Epithelial cell of esophagus (primary cell): ENCODE data around the gene NDUFA6.
A peak's percentile ranks its signal among the peaks of the same experiment; 100 is the strongest.

Experiments used
- DNase-seq: peaks from one replicate; pipeline ENCODE4 v3.0.0; 2010; ENCODE audit warnings: low read depth
- H3K4me3 ChIP-seq: 2 replicates; pipeline ENCODE4 v1.5.1; 2011; ENCODE audit warnings: mild to moderate bottlenecking, low read length, control low read depth
- TF ChIP-seq, protein P1 (sequence below): IDR thresholded peaks from 2 replicates; pipeline ENCODE4 v1.5.1; 2011; ENCODE audit warnings: low read depth, mild to moderate bottlenecking, low read length, control low read depth, inconsistent platforms; ENCODE audit not compliant: insufficient read depth; ENCODE audit errors: missing control alignments

The NDUFA6 gene

DNA sequence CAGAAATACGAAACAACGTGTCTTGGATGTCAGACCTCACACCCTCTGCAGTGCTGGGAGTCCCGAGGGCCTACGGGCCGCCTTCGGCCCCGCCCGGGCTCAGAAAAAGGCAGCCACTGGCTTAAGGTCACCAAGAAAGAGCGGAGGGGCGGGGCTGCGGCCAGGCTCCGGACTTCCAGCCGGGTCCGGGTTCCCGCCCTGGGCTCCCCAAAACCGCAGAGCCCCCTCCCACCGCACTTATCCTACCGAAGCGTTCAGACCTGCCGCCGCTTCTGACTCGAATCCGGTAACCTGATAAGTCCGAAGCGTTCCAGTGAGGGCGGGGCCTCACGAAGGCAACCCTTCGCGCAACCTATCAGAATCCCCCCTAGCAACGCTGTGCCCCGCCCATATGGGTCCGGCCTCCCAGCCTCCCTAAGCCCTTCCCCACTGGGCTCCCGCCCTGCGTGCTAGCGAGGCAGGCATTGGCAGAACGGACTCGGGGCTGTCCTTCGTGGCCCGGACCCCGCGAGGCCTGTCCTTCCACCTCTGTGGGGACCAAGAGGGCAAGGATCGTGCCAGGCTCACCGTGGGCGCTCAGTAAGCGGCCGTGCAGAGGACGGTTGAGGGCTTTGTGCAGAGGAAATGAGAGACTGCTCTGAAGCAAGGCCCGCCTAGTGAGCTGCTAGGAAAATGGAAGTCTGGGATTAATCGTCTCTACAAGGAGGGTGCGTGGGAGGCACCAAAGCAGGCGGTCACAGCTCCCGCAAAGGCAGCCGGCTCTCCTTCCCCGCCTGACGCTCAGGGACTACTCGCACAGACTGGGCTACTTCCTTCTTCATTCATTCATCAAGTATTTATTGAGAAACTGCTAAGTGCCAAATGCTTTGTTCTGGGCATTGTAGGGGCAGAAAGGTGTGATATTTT is 19.8 kb downstream of the NDUFA6 start, which contains the start of gene NAGA:
NAGA (minus strand) TSS at position 296 of the 906 bp plus-strand sequence. CDS start 515 bp downstream, outside the sequence.
- TF ChIP-seq, protein P1, sequence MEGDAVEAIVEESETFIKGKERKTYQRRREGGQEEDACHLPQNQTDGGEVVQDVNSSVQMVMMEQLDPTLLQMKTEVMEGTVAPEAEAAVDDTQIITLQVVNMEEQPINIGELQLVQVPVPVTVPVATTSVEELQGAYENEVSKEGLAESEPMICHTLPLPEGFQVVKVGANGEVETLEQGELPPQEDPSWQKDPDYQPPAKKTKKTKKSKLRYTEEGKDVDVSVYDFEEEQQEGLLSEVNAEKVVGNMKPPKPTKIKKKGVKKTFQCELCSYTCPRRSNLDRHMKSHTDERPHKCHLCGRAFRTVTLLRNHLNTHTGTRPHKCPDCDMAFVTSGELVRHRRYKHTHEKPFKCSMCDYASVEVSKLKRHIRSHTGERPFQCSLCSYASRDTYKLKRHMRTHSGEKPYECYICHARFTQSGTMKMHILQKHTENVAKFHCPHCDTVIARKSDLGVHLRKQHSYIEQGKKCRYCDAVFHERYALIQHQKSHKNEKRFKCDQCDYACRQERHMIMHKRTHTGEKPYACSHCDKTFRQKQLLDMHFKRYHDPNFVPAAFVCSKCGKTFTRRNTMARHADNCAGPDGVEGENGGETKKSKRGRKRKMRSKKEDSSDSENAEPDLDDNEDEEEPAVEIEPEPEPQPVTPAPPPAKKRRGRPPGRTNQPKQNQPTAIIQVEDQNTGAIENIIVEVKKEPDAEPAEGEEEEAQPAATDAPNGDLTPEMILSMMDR, result no peak
- DNase-seq, result peak; percentile 97
- peak within 1 kb of the TSS; percentile 59 for H3K4me3 ChIP-seq

DNA sequence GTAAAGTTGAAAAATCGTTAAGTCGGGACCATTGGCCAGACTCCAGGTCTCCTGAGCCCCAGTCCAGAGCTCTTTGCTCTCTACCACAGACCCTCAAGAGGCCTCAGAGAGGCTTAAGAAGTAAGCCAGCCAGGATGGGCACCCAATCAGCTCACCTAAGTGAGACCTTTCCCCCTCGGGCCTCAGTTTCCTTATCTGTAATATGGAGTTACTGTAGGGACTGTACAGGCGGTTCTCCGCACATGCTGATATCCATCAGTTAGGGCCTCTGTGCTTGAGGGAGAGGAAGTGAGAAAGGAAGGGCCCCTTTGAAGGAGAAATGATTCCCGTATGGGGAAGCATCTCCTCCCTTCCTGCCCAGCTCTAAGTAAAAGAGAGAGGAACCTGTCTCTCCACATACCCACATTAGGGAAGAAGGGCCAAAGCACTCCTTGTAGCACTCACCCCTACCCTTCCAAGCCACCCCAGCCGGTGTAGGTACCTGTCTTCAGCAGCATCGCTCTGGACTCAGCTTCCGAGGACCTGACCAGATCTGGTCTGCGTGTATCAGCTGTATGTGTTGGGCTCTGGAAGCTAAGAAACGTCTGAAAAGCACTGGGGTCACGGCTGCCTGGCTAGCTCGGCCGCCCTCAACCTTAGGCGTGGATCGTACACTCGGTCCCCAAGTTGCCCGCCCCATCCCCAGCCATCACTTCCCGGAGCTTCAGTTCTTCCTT is 20.6 kb downstream of the NDUFA6 start:
- peak overlapping the region; percentile 59 for H3K4me3 ChIP-seq
- DNase-seq, result no peak
- TF ChIP-seq, protein P1, result no peak

DNA sequence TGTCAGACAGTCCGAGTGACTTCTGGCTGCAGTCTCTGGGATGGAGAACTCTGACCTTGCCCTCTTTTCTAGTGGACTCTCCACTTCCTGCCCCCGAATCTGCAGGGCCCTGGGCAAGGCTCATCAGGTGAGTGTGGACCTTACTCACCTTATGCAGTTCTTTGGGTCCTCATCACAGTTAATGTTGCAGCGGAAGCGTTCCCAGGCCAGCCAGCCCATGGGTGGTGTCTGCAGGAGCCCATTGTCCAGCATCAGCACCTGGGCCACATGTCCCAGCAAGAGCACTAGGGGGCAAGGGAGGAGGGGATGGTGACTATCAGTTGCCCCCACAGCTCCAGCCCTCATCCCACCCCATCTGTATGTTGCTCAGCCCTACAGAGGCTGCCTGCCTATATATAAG is 22.3 kb downstream of the NDUFA6 start:
- no peak for DNase-seq
- H3K4me3 ChIP-seq, result no peak overlapping the region
- TF ChIP-seq, protein P1, result no peak

DNA sequence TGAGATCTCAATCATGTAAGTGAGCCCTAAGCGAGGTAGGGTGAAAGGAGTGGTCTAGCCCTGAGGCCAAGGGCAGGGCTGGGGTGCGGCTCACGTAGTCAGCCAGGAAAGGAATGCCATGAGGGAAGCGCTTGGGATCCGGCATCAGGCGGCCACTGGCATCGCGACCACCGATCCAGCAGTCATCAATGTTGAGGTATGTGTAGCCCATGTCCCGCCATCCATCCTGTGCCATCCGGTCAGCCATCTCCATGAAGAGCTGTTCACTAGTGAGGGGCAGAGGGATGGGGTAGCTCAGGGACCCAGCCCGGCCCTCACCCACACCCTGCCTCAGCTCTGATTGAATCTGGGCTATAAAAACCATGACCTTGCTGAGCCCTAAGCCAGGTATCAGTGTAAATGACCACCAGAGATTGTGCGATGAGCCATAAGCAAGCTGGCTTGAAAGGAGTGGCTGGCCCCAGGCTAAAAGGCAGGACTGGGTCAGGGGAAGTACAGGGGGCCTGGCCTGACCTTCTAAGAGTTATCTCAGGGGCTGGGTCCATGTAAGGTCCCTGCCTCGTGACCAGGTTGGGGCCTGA is 22.8 kb downstream of the NDUFA6 start:
- no peak overlapping the region for H3K4me3 ChIP-seq
- no peak for DNase-seq
- TF ChIP-seq, protein P1, result no peak

DNA sequence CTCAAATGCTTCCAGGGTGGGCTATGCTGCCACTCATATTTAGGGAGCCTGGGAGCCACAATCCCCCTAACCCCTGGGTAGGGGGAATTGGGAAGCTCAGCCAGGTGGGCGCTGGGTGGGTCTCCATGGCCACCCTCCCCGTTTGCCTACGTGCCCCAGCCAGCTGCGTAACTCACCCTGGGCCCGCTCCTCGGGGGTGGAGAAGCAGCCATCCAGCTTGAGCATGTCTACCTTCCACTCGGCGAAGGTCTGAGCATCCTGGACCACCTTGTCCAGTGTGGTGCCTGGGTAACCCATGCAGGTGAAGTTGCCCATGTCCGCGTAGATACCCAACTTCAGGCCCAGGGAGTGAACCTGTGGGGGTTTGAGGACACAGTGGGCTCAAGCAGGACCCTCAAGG is 23.6 kb downstream of the NDUFA6 start:
- TF ChIP-seq, protein P1, result no peak
- no peak for DNase-seq
- H3K4me3 ChIP-seq, result no peak overlapping the region

DNA sequence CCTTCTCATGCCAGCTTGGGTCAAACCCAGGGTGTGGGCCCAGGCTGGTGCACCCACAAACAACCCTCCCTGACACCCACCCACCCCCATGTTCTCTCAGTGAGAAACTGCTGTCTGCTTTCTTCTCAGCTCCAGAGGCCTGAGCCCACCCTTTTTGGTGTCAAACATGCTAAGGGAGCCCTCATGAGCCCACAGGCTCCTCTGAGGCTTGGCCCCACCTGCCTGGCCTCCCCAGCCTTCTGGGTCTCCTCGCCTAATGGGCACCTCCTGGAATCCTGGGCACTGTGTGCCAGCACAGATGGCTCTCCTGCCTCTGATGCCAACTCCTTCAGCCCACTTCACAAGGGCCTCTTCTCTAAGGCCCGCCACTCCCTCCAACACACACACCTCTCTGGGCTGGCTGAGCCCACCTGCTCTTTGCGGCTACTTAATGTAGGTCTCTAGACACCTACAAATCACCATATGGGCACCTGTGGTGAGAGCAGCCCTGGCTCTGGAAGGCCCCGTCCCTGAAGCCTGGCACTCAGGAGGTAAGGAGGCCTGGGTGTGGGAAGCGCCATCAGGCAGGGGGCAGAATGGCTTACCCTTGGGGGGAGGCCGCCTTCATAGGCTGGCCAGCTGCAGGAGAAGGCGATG is 24.3 kb downstream of the NDUFA6 start:
- no peak for DNase-seq
- no peak overlapping the region for H3K4me3 ChIP-seq
- TF ChIP-seq, protein P1, result no peak
